SH-SY5Y (cell line): ENCODE measurements around the gene NAGK.

ENCODE experiments used
- GATA2 ChIP-seq: IDR thresholded peaks from 2 replicates; pipeline ENCODE4 v1.6.1; 2011; ENCODE audit warnings: mild to moderate bottlenecking, low read depth, low read length
- GATA3 ChIP-seq: IDR thresholded peaks from 2 replicates; pipeline ENCODE4 v1.6.1; 2011; ENCODE audit warnings: low read depth, mild to moderate bottlenecking, low read length, moderate library complexity

GRCh38 chr2:71042287-71042686 lies 26.2 kb upstream of the NAGK start:
- TF ChIP-seq GATA3 (no peak), GATA2 (no peak)
